Measurements from ENCODE around the gene FKBP8.

DNA sequence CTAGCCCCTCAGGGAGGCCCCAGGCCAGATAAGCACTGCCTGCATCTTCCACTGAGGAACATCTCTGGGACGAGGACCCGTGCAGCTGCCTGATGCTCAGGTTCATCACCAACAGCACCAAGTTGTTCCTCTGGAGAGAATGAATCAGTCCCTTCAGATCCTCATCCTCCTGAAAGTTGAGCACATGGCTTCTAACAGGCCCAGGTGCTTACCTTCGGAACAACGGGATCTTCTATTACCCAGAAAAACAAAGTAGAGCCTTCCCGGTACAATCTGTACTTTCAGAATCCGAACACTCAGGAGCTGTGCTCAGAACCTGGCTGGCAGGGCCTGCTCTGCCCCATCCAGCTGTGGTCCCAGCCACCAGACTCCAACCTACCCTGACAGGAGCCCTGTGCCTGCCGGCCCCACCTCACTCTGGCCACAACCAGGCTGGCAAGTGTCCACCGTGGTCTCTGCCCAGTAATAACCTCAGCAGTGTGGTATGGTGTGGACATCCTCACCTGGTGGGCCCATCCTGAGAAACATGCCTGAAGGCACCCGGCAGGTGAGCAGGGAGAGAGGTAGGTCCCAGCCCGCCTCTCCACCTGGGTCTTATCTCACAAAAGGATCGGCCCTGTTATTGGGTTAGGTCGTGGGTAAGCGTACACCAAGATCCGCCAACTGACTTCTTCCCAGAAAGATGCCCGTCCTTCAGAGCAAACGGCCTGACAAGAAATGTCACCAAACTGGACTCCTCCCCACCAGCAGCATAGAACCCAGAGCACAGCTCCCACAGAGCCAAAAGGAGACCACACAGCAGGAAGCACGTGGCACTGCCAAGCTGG, 55.6 kb downstream of the FKBP8 start:
- TF ChIP-seq, protein P1, sequence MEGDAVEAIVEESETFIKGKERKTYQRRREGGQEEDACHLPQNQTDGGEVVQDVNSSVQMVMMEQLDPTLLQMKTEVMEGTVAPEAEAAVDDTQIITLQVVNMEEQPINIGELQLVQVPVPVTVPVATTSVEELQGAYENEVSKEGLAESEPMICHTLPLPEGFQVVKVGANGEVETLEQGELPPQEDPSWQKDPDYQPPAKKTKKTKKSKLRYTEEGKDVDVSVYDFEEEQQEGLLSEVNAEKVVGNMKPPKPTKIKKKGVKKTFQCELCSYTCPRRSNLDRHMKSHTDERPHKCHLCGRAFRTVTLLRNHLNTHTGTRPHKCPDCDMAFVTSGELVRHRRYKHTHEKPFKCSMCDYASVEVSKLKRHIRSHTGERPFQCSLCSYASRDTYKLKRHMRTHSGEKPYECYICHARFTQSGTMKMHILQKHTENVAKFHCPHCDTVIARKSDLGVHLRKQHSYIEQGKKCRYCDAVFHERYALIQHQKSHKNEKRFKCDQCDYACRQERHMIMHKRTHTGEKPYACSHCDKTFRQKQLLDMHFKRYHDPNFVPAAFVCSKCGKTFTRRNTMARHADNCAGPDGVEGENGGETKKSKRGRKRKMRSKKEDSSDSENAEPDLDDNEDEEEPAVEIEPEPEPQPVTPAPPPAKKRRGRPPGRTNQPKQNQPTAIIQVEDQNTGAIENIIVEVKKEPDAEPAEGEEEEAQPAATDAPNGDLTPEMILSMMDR (IDR thresholded peaks at IDR 0.05) = no peak
- TF ChIP-seq POLR2A (IDR thresholded peaks at IDR 0.05) = no peak

All from lower leg skin (tissue), 3 donors.